Activated CD4-positive, alpha-beta T cell treated with anti-CD3 and anti-CD28 coated beads, Interleukin-2, amount 50 U/mL, for 16 hours (primary cell): Measurements from ENCODE around the gene COL23A1.

Source experiments
- DNase-seq: peaks from one replicate; pipeline ENCODE4 v3.0.0-alpha.2; 2020

Gene COL23A1

DNA sequence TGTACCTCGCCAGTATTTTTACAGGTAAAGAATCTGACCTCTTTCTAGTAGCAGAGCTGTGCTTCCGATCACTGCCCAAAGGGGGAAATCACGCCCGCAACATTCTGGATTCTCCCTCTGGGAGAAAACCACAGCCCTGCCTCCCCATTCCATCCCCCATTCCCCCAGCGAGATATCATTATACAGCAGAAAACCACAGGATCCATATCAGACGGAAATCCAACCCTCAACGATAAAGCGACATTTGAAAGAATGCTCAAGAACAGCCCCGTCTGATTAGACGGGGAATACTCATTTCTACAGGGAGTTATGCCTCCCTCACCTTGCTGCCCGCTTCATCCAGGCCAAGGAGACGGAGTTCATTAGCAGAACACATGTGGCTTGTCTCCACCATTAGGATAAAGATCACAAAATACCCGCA is 172.8 kb downstream of the COL23A1 start:
- DNase-seq, result no peak

DNA sequence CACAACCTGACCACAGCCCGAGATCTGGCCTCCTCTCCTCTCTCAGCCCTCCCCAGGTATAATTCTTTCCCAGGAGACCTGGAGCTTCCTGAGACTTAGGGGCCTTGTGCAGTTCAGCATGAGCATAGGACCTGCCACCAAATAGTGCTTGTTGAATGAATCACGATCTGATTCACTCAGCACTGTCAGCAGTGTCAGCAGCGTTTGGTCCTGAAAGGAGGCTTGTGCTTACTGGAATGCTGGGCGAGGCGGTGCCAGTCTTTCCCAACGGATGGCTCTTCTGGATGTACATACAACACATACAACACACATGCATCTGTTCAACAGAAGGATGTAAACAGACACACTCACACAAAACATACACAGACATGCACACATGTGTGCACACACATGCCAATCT is 173.3 kb downstream of the COL23A1 start:
- DNase-seq, result no peak

DNA sequence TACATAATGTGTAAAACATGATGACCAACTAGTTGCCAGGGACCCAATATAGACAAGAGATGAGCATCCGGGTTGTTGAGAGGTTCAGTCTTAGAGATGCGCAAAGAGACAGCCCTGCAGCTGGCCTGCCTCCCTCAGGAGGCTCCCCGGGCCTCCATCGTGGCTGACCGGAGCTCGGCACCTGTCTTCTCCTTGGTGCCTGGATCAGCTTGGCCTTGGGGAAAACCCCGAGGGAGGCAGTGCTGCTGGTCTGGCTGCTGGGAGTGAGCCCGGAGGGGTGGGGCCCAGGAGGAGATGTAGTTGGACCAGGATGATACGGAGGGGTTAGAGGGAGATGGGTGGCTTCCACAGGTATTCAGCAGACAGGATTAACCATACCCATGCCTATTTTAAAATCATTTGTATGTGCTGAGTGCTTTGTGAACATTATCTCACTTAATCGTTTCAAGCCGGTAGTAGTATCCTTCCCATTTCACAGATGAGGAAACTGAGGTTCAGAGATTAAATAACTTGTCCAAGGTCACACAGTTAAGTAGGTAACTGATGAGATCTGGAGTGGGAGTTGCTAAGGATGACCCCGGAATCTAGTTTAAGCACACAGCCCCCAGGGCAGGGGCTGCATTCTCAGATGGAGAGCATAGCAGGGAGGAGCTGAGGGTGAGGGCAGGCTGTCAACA is 173.8 kb downstream of the COL23A1 start:
- no peak for DNase-seq

DNA sequence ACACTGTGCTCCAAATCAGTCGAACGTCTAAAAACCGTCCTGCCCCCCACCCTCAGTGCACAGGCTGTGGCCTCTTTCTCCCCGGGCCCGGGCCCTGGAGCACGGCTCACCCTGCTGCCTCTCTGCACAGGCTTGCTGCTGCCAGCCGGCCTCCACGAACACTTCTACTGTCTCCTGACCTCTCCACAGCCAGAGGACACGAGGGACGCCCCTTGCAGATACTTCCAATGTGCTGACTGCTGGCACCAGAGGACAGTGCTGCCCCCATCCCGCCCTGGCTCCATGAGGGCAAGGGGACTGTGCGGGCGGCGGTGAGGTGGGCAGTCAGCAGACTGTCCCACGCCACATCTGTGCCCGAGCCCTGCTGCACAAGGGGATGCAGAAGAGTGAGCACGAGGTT is 174.8 kb downstream of the COL23A1 start:
- no peak for DNase-seq

DNA sequence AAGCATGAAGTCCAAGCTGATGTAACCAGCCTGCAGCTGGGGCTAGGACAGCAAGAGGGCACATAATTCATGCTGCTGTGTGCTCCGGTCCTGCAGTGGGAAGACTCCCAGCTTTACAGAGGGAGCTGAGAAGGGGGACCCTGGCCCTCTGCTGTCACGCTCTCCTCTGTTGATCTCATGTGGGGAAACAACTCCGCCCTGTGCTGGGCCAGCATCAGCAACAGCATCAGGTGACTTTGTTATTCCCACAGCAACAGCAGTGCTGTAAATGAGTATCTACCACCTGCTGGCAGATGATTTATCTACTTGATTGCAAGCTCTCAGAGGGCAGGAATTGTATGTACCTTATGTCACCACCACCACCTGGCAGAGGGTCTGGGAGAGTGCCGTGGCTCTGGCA is 176.2 kb downstream of the COL23A1 start:
- DNase-seq, result no peak

DNA sequence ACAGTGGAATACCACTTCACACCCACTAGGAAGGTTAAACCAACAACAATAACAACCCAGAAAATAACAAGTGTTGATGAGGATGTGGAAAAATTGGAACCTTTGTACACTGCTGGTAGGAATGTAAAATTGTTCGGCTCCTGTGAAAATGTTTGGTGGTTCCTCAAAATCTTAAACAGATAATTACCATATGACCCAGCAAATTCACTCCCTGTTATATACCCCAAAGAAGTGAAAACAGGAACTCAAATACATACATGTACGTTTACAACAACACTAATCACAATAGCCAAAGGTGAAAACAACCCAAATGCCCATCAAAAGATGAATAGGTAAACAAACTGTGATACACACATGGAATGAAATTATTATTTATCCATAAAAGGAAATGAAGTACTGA is 179.1 kb downstream of the COL23A1 start:
- no peak for DNase-seq

DNA sequence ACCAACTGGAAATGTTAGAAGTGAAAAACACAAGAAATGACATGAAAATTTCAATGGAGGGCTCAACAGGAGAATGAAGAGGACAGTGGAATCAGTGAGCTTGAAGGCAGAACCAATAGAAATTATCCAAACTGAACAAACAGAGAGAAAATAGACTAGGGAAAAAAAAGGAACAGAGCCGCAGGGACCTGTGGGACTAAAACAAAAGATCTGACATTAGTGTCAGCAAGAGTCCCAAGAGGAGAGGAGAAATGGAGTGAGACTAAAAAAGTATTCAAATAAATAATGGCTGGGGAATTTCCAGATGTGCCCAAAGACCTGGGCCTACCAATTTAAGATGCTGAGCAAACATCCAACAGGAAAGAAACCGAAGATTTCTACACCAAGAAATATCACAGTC is 182.5 kb downstream of the COL23A1 start:
- DNase-seq, result no peak

DNA sequence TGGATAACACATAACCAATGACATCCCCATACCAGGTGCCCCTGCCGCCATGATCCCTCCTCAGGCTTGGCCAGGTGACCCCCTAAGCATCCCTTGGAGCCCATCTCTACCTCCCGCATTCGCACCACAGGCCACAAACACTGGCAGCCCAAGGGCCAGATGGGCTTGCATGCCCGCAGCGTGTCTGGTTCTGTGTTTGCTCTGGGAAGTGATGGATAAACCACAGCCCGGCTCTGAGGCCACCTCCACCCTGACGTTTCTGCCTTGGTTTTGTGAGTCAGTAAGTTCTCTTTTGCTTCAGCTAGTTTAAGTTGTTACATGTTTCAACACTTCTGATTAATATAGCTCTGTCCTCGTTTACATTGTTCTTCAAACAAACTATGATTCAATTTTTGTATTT is 185.2 kb downstream of the COL23A1 start:
- no peak for DNase-seq

DNA sequence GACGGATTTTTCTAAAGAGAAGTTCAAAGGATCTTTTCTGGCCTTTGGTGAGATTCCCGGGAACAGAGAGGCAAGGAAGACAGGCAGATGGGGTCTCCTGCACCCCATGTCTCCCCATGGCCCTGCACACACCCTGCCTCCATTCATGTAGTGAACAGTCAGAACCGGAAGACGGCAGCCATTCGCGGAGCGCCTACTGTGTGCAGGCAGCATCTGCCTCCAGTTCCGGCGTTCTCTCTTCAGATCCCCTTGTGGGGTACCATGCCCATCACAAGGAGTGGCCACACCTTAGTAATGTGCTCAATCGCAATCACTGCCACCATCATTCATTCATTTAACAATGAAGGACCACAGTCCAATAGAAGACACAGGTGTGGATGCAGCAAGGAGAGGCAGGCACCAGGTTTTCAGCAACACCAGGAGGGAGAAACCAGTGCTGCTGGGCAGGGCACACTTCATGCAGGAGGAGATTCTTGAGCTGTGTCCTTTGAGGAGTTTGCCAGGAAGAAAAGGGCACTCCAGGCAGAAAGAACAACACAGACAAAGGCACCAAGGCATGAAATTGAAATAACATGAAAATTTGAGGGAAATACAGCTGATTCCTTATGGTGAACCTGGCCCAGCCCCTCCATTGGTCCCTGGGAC is 186.1 kb downstream of the COL23A1 start:
- no peak for DNase-seq

DNA sequence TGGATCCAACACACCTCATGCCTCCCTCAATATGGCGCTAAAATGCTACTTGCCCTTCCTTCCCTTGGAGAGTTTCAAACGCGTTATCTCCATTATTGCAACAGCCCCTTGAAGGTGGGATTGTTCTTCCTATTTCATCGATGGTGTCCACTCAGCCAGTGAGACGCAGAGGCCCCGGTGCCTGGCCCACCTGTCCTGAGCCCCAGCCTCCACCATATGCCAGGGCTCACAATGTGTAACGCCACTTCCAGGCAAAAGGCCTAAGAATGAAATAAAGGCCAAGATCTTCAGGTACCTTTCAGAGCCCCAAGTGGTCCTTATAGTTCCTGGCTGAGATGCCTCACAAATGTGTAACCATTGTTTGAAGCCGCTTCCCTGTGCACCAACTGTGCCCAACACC is 186.8 kb downstream of the COL23A1 start:
- DNase-seq, result no peak

DNA sequence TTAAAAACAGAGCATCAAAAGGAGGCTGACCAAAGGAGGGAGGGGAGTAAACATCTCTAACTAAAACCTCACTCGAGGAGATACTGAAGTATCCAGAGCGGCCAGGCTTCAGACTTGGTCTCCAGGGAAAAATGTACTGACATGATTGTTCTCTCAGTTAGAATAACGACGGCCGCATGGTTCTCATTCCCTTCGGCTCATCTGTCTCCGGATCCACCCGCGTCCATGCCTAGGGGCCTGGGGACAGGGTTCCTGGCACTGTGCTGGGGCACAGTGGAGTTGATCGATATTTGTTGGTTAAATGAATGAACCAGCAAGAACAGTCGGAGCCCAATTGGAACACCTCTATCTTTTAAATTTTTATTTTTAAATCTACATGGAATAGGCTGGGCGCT is 190.5 kb downstream of the COL23A1 start:
- no peak for DNase-seq

DNA sequence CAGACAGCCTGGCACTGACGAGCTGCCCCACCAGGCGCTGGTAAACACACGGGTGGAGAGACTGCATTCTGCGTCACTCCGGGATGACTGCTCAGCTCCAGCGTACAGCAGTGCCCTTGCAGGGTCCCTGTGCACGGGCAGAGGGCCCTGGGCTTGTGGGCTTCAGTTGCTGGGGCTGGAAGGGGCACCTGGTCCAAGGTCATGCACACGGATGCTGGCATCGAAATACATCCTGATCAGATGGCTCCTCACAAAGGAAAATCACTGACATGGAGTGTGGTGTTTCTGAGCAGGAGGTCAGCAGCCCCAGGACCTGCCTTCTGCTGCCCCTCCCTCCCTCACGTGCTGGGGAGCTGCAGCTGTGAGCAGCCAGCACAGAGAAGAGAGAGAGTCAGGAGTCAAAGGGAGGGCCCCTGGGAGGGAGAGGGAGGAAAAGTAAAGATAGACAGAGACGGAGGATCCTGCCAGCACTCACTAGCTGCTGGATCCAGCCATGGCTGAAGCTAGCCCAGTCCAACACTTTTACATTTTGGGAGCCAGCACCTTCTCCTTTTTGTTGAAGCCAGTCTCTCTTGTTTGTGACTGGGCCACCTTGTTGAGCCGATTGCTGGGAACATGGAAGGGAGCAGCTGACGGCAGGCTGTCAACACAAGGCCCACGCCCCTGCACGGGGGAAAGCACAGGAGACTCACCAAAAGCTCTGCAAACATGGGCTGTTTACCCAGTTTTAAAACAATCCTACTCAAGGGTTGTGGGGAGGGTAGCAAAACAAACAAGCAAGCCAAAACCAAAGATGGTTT is 191.1 kb downstream of the COL23A1 start:
- no peak for DNase-seq

DNA sequence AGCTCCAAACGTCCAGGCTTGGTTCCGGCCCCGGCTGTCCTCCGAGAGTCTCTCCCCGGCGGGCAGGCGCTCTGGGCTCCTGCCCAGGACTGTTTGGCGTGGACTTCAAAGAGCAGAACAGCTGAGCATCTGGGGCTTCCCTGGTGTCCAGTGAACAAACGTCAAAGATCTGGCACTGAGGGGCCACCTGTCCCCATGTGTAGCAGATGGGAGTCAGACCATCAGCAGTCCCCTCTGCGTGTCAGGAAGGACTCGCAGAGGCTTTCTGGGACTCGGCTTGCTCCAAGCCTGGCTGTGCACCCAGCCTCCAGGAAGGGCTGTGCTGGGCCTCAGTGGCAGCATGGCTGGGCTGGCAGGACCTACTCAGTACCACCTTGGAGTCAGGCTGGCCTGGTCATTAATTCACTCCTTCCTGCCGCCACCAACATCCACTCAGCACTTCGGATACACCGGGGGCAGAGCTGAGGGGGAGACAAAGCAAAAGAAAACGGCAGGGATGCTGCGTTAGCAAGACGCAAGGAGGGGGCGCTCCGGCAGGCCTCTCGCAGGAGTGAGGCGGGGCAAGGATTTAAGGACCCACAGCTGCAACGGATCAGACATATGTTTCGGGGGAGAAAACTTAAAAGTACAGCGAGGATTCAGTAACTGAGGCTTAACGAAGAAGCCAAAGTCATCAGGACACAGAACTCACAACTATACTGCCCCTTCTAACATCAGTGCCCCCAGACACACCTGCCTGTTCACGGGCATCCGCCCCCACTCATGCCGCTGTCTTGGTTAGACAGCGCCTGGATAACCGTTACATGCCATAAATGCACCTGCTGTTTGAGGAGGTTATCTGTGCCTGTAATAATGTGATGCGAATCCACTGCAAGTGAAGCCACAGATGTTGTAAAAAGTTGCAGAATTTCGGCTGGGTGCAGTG is 193.1 kb downstream of the COL23A1 start:
- no peak for DNase-seq

DNA sequence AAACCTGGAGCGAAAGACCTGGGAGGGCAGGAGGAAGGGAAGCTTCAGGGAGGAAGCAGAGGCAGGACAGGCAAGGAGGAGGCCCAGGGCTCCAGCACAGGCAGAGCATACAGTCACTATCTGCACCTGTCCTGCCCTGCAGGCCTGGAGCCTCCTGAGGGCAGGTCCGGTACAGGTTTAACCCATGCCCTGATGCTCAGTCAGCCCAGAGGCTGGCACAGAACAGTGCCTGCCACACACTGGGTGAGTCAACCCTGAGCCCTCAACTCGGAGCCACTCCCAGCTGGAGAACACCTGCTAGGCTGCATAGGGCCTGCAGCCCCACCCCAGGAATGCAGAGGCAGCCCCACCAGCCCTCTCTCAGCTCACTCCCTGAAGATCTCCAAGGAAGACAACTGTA is 196.1 kb downstream of the COL23A1 start:
- no peak for DNase-seq

DNA sequence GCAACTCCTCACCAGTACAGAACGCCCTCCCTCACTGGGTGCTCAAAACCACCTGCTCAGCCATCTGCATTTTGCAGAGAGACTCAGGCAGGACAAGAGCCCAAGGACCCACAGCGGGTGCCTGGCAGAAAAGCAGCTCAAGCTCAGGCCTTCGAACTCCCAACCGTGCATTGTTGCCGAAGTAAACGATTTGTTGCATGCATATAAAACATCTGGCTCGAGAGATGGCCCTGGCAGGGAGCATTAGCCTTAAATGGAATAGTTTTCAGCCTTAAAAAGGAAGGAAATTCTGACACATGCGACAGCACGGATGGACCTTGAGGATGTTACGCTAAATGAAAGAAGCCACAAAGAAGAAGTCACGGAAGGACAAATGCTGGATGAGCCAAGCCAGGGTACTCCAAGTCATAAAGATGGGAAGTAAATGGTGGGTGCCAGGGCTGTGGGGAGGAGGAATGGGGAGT is 197.2 kb downstream of the COL23A1 start:
- no peak for DNase-seq

DNA sequence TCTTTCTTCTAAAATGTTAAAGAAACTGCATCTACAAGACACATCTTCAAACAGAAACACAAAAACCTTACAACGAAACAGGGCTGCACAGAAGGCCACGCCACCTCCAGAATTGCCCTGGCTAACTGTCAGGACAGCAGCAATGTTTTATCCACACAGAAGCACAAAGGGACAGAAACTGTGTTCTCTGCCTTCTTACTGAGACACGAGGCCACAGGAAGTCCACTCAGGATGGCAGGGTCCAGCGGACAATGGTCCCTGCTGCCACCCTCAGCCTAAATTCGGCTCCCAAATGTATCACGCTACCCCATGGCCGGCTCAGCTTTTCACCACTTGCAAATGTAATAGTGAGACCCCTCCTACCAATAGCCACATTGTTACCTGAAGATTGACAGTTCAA is 197.8 kb downstream of the COL23A1 start:
- DNase-seq, result no peak

DNA sequence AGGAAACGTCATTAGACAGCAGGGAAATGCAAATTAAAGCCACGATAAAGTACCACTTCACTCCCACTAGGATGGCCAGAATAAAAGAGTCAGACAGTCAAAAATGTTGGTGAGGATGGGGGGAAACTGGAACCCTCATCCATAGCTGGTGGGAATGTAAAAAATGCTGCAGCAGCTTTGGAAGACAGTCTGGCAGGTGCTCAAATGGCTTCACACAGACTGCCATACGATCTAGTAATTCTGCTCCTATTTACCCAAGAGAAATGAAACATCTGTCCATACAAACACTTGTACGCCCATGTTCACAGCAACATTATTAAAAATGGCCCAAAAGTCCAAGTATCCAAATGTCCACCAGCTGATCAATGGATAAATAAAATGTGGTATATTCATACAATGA is 198.7 kb downstream of the COL23A1 start:
- DNase-seq, result no peak

DNA sequence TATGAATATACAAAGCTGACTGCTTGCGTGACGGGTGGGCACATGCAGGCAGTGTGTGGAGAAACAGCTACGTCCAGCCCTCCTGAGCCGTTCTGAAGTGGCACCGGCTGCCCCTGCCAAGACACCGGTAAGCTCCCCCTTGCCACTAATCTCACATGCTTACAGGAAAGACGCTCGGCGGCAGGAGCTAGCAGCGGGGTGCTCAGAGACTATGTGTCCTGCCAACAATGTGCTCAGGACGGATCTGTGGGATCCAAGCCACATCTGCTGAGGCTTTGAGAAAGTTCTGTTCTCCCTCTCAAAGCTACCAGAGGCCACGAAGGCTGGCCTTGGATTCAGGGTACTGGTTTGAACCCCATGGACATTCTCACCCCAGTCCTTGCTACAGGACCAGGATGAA is 200.4 kb downstream of the COL23A1 start:
- no peak for DNase-seq

DNA sequence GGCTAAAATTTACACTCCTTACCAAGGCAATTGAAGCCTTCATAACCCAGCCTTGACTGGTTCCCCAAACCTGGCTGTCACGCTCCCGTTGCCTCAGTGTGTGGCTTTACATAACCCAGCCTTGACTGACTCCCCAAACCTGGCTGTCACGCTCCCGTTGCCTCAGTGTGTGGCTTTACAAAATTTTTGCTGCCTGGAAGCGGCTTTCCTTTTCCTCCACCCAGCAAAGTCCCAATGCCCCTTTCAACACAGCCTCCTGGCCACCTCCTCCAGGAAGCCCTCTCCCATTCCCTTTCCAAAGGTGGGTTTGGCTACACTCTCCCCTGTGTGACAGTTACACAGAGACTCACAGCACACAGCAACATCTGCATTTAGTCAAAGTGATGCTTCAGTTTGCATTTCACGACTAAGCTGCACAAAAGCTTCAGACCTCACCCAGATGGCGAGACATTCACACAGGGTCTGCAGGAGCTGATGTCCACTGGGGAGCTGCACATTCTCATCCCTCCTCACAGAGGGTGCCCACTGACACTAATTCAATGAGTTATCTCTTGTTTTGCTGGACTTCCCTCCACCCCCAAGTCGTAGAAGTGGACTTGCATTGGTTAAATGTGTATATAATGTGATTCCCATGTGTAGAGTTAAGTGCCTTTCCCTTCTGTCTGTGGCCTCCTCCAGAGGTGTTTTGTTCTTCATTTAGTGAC is 201.0 kb downstream of the COL23A1 start:
- DNase-seq, result no peak

DNA sequence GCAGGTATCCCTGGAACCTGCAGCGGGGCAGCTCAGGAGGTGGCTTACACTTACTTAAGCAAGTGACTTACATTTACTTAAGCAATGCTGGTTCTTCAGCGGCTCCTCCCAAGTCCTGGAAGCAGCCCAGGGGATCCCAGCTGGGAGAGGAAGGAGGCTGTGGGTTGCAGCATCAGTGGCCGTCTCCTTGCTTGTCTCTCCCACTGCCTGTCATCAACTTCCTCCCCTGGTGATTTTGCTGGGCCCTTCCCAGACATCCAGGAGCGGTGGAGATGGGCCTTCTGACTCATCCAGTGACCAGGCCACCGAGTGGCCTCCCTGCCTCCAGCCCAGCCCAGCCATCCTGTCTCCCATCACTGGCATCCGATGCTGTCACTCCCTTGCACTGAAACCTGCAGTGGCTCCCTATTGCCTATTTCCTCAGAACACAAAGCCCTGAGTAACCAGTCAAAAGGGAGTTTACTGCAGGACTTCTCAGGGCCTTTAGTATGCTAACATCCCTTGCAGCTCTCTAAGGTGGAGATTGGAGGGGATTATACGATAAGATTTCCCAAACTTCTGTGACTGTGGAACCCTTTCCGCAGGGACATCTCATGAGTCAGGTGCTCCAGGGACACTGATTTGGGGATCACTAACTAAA is 201.7 kb downstream of the COL23A1 start:
- DNase-seq, result no peak

DNA sequence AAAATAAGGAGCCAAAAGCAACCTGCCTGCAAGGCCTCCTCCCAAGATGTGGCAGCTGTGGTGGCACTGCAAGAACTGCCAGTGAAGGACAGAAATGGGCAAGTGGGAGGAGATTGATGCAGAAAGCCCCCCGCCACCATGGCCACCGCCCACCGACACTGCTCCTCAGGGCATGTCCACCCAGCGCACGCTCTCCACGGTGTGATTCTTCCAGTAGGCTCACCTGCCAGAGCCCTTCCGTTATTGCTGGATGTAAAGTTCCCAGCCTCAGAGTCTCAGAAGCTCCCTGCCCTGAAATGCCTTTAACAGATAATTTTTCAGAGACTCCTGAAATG is 202.4 kb downstream of the COL23A1 start:
- no peak for DNase-seq
